ENCODE measurements around the gene TRPC4AP.

DNA sequence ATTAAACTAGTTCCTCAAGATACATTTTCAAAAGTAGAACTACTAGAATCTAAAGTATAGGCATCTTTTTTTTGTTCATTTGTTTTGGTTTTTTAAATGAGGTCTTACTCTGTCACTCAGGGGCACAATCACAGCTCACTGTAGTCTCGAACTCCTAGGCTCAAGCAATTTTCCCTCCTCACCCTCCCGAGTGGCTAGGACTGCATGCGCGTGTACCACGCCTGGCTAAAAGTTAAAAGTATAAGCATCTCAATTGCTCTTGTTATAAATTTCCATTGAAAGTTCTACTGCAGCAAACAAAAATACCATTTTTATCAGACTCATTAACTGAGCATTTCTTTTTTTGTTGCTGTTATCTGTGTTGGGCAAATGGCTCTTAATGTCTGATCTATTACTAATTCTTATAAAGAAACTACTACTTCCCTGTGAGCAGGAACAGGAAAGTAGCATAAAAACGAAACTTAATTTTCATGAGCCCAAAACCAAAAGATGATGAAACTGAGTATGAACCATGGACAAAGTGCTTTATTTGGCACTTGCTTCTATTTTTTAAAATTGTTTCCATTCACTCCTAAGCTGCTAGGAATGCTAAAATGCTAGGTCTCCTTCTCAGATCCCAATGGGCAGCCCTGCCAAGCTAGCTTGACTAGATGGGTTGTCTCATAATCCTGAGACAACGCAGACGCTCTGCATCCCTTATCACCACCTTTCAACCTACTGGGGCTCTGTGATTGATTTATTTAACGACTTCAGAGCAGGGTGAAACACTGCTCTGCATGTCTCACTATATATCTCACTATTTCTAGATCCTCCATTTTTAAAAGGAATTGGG is 36.9 kb downstream of the TRPC4AP start:
- TF ChIP-seq, protein P1, sequence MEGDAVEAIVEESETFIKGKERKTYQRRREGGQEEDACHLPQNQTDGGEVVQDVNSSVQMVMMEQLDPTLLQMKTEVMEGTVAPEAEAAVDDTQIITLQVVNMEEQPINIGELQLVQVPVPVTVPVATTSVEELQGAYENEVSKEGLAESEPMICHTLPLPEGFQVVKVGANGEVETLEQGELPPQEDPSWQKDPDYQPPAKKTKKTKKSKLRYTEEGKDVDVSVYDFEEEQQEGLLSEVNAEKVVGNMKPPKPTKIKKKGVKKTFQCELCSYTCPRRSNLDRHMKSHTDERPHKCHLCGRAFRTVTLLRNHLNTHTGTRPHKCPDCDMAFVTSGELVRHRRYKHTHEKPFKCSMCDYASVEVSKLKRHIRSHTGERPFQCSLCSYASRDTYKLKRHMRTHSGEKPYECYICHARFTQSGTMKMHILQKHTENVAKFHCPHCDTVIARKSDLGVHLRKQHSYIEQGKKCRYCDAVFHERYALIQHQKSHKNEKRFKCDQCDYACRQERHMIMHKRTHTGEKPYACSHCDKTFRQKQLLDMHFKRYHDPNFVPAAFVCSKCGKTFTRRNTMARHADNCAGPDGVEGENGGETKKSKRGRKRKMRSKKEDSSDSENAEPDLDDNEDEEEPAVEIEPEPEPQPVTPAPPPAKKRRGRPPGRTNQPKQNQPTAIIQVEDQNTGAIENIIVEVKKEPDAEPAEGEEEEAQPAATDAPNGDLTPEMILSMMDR (conservative IDR thresholded peaks at IDR 0.05; ENCODE audit: low read length): no peak
- TF ChIP-seq EZH2phosphoT487 (IDR thresholded peaks at IDR 0.05; ENCODE audit: borderline replicate concordance): no peak

Measured in Loucy (cell line).